A549 treated with ZK216348 at 1 μM for 4 hours (cell line): ENCODE data around the gene CKAP2. TPM values are rescaled to one million over a fixed set of nuclear protein-coding genes. Genes with fewer than 3 reads are reported as not detected.

Experiments
- total RNA-seq: library from RNA; stranded (reverse); fragments of 200-300 nt; extraction: Qiagen RNA extraction; gene quantifications from 5 replicates; pipeline ENCODE4 v1.2.3, GENCODE V29; 2022; ENCODE audit warnings: low read depth

CKAP2 gene
- total RNA-seq, result 23.9 to 42.7 TPM (median 33.8 TPM) in 5 replicates

DNA sequence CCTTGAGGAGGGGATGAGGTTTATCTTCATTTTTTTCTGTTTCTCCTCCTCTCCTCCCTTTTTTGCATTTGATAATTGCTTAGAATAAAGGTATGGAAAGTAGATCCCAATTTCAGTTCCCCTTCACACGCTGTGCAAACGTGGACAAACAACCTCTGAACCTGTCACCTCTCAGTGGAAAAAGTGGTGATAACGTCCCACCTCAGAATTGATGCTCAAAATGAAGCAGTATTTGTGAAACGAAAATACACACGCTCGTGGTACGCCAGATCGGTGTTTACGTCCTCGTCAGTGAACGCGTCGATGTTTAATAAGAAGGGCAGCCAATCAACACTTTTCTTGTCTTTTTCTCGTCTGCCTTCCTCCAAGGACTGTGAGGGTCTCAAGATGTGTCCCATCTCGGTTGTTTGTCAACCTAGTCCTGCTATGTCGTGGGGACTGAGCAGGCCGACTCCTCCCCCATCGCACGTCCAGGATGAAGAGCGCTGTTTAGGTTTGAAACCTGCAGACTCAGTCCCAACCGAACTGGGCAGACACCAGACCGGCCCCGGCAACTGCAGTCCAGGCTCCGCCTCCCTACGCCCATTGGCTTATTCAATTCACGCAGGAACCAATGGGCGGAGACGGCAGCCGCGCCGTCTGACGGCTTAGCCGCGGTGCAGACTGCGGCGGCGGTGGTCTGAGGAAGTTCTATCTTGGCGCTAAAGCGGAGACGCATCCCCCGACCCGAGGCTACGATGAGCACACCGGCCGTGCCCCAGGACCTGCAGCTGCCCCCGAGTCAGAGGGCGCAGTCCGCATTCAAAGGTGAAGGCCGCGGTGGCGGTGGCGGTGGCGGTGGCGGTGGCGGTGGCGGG lies at the start of gene CKAP2:
TSS of gene CKAP2 (plus strand) at position 659 of the 857 bp plus-strand sequence. CDS start at position 738, 79 bp downstream.

GRCh38 chr13:52405767-52406494 lies 49.3 kb upstream of the CKAP2 start, which contains the start of gene THSD1:
THSD1 (minus strand) TSS chr13:52406172; CDS start chr13:52402600, 3,572 bp downstream.

GRCh38 chr13:52450012-52450792 lies 5.1 kb upstream of the CKAP2 start, which contains the start of gene VPS36:
VPS36 (minus strand) TSS chr13:52450634; CDS start chr13:52450594, 40 bp downstream.

Other genes starting within 250 kb of the CKAP2 start
- gene THSD1, start 49.3 kb upstream of the CKAP2 start, total RNA-seq, result 7.3 to 8.2 TPM (median 7.6 TPM) in 5 replicates
- 9.9 to 15.7 TPM (median 13.0 TPM) in 5 replicates for gene VPS36, start 4.8 kb upstream of the CKAP2 start, total RNA-seq
- gene HNRNPA1L2, start 187.0 kb downstream of the CKAP2 start, total RNA-seq, result 4.8 to 8.0 TPM (median 5.6 TPM) in 5 replicates
- 36.9 to 49.6 TPM (median 45.2 TPM) in 5 replicates for gene SUGT1, start 197.4 kb downstream of the CKAP2 start, total RNA-seq